SU-DHL-6 (cell line): Measurements from ENCODE around the gene SPRR2E.
"Not testable (repeated sequence)": the region's sequence is repeated elsewhere in the genome, so short reads cannot be mapped to it uniquely, and the experiment has no call there.

Source experiments
- H2AFZ ChIP-seq: fragments of 200-600 bp; sonication (generic); 2 replicates; pipeline ENCODE4 v1.6.1; 2014; ENCODE audit warnings: low read depth, mild to moderate bottlenecking, moderate library complexity, mixed read lengths, antibody characterized with exemption, low read length; ENCODE audit not compliant: severe bottlenecking
- H3F3A ChIP-seq: fragments of 200-600 bp; shearing (Covaris generic); 2 replicates; pipeline ENCODE4 v1.6.0; 2016; ENCODE audit warnings: antibody characterized with exemption, mild to moderate bottlenecking; ENCODE audit not compliant: insufficient read depth
- H3K27ac ChIP-seq: fragments of 200-600 bp; sonication (generic); 2 replicates; pipeline ENCODE4 v1.5.1; 2016; ENCODE audit warnings: low read depth, mild to moderate bottlenecking, low read length, moderate library complexity, mixed read lengths
- H3K27me3 ChIP-seq: fragments of 200-600 bp; sonication (generic), shearing (Covaris generic); 2 replicates; pipeline ENCODE4 v1.6.0; 2014; ENCODE audit warnings: mild to moderate bottlenecking, low read length
- H3K36me3 ChIP-seq: fragments of 200-600 bp; sonication (generic); 2 replicates; pipeline ENCODE4 v1.6.1; 2014; ENCODE audit warnings: mild to moderate bottlenecking, low read length, mixed read lengths
- H3K4me2 ChIP-seq: fragments of 300-600, 200-600 bp; shearing (Covaris generic), sonication (generic); 2 replicates; pipeline ENCODE4 v1.6.0; 2014; ENCODE audit warnings: low read length, low read depth, mild to moderate bottlenecking; ENCODE audit not compliant: poor library complexity, severe bottlenecking
- H3K4me3 ChIP-seq: fragments of 200-600 bp; sonication (generic); 2 replicates; pipeline ENCODE4 v1.5.1; 2014; ENCODE audit warnings: antibody characterized with exemption, low read length, mild to moderate bottlenecking, mixed read lengths; ENCODE audit not compliant: insufficient read depth, poor library complexity, severe bottlenecking
- H3K79me2 ChIP-seq: fragments of 200-600 bp; sonication (generic); 2 replicates; pipeline ENCODE4 v1.6.1; 2014; ENCODE audit warnings: mild to moderate bottlenecking, low read length, moderate library complexity; ENCODE audit not compliant: insufficient read depth
- H3K9ac ChIP-seq: fragments of 200-600 bp; sonication (generic); 2 replicates; pipeline ENCODE4 v1.7.0; 2014; ENCODE audit warnings: mild to moderate bottlenecking, low read length
- H3K9me2 ChIP-seq: fragments of 200-600 bp; sonication (generic); replicated peaks from 2 replicates; pipeline ENCODE4 v1.6.1; 2014; ENCODE audit warnings: low read length; ENCODE audit not compliant: insufficient read depth
- H3K9me3 ChIP-seq: fragments of 200-600 bp; sonication (generic); 2 replicates; pipeline ENCODE4 v1.6.1; 2014; ENCODE audit warnings: low read length, mixed read lengths; ENCODE audit not compliant: insufficient read depth
- H4K20me1 ChIP-seq: fragments of 200-600 bp; sonication (generic); 2 replicates; pipeline ENCODE4 v1.6.1; 2014; ENCODE audit warnings: low read depth, mild to moderate bottlenecking, antibody characterized with exemption, low read length, moderate library complexity, mixed read lengths
- EZH2phosphoT487 ChIP-seq: fragments of 200-600 bp; sonication (generic), shearing (Covaris generic); conservative IDR thresholded peaks from 2 replicates; pipeline ENCODE4 v1.6.1; 2018; ENCODE audit warnings: mild to moderate bottlenecking, antibody characterized with exemption, low read length, moderate library complexity, mixed read lengths
- TF ChIP-seq, protein P1 (sequence below): fragments of 200-600 bp; sonication (generic); IDR thresholded peaks from one replicate; pipeline ENCODE4 v1.5.1; 2017; ENCODE audit warnings: antibody characterized with exemption, mild to moderate bottlenecking, low read length, moderate library complexity; ENCODE audit not compliant: insufficient read depth, poor library complexity, severe bottlenecking

Gene SPRR2E

DNA sequence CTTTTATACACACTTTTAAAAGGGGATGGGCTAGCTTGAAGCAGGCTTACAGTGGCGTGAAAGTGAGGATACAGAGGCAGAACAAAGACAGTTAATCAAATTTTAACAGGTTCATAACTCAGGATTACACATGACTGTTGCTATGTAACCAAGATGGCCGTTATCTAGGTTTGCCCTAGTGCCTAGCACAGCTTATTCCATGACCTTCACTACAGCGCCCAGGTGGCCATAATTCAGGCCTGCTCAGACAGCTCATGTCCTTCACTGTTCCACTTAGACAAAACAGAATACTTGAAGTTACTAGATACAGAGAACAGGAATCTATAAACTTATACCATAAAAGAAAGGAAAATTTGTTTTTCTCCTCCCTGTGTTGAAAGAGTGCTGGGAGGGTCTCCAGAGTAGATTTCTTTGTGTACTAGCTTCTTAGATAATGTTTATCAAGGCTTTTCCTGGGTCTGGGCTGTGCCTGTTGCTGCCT lies 25.2 kb upstream of the SPRR2E start:
- Histone ChIP-seq H3K36me3 (no peaks in the 10 kb centered on the region), H4K20me1 (no peaks in the 10 kb centered on the region), H3K9ac (no peak overlapping the region), H3K27ac (no peak overlapping the region), H2AFZ (no peak overlapping the region), H3F3A (no peaks in the 10 kb centered on the region), H3K4me3 (no peak overlapping the region), H3K79me2 (no peaks in the 10 kb centered on the region), H3K9me3 (no peaks in the 10 kb centered on the region), H3K4me2 (no peak overlapping the region), H3K9me2 (no peaks in the 10 kb centered on the region), H3K27me3 (no peaks in the 10 kb centered on the region)
- TF ChIP-seq, protein P1, sequence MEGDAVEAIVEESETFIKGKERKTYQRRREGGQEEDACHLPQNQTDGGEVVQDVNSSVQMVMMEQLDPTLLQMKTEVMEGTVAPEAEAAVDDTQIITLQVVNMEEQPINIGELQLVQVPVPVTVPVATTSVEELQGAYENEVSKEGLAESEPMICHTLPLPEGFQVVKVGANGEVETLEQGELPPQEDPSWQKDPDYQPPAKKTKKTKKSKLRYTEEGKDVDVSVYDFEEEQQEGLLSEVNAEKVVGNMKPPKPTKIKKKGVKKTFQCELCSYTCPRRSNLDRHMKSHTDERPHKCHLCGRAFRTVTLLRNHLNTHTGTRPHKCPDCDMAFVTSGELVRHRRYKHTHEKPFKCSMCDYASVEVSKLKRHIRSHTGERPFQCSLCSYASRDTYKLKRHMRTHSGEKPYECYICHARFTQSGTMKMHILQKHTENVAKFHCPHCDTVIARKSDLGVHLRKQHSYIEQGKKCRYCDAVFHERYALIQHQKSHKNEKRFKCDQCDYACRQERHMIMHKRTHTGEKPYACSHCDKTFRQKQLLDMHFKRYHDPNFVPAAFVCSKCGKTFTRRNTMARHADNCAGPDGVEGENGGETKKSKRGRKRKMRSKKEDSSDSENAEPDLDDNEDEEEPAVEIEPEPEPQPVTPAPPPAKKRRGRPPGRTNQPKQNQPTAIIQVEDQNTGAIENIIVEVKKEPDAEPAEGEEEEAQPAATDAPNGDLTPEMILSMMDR = no peak
- no peak for TF ChIP-seq EZH2phosphoT487

DNA sequence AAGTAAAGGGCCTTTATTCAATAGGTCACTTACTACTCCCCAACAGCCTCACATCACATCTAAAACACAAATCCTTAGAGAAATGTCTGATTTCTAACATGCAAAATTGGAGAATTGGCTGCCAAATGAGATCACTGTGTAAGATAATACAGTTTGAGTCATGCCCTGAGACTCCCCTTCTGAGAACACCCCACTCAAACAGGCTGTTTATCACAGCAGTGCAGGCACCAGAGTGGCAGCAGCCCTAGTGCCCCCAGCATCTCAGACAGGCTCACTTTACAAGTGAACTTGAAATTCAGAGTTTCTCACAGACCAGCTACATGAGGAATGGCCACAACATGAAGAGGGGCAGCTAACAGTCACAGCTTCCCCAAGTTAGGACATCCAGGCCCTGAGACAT lies 20.9 kb upstream of the SPRR2E start:
- not testable (repeated sequence) for H3K4me3 ChIP-seq, H2AFZ ChIP-seq, H3K9me3 ChIP-seq, H3K9ac ChIP-seq, H4K20me1 ChIP-seq, H3K27me3 ChIP-seq, H3K27ac ChIP-seq, H3K79me2 ChIP-seq, H3K9me2 ChIP-seq, H3F3A ChIP-seq, H3K36me3 ChIP-seq, H3K4me2 ChIP-seq

DNA sequence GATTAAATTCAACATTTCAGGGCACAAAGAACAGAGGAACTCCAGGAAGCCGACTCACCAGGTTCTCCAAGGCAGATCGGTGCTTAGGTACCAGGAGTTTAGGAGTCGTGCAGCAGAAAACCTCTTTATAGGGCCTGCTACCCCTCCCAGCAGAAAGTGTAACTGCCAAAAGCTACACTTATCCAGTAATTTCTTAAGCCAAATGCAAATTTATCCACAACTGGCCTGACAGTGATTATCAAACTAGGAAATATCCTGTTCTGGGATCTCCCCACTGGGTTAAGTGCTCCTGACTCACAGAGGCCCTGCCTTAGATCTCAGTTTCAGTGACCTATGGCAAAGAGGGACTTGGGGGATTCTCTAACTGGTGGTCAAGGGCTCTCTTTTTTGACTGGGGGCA lies 19.1 kb upstream of the SPRR2E start, which contains the start of gene SPRR2F:
SPRR2F (minus strand) TSS at position 101 of the 400 bp plus-strand sequence. CDS start 783 bp downstream, outside the sequence.
- H3K4me3 ChIP-seq = no peak within 1 kb of the TSS
- TF ChIP-seq, protein P1 = no peak
- TF ChIP-seq EZH2phosphoT487 = no peak
- H3K36me3 ChIP-seq = no peaks in the 10 kb centered on the region

DNA sequence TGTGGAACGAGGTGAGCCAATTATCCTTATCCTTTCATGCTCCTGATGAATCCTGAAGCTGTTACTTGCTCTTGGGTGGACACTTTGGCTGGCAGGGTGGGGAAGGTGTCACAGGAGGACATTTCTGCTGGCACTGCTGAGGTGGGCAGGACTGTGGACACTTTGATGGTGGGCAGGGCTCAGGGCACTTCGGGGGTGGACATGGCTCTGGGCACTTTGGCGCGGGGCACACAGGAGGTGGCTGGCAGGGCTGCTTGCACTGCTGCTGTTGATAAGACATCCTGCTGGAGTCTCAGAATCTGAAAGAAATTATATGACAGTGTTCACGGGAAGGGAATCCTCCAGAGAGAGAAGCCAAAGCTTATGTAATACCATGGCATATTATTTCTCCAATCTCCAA lies 18.1 kb upstream of the SPRR2E start:
- H3K27ac ChIP-seq, H3K79me2 ChIP-seq, H3K27me3 ChIP-seq, H3K4me2 ChIP-seq, H3K9me3 ChIP-seq, H4K20me1 ChIP-seq, H3K4me3 ChIP-seq, H3K36me3 ChIP-seq, H2AFZ ChIP-seq, H3K9me2 ChIP-seq, H3F3A ChIP-seq, H3K9ac ChIP-seq: not testable (repeated sequence)

More for the DNA sequence above, 19.1 kb upstream of the SPRR2E start, which contains the start of gene SPRR2F:
- H3K9ac ChIP-seq = no peak within 1 kb of the TSS
- H3K9me3 ChIP-seq = no peaks in the 10 kb centered on the region
- no peak within 1 kb of the TSS for H3K4me2 ChIP-seq
- no peaks in the 10 kb centered on the region for H3K9me2 ChIP-seq
- H3K79me2 ChIP-seq = no peaks in the 10 kb centered on the region
- H3F3A ChIP-seq = no peaks in the 10 kb centered on the region
- H2AFZ ChIP-seq = no peak within 1 kb of the TSS
- H3K27me3 ChIP-seq = no peaks in the 10 kb centered on the region
- no peak within 1 kb of the TSS for H3K27ac ChIP-seq
- H4K20me1 ChIP-seq = no peaks in the 10 kb centered on the region
